NAMALWA (cell line): Measurements from ENCODE around the gene KCNK4.

Experiments
- DNase-seq: peaks from one replicate; pipeline ENCODE4 v3.0.0-alpha.2; 2015; ENCODE audit warnings: low spot score

The KCNK4 gene

GRCh38 chr11:64347193-64347867 is 56.2 kb downstream of the KCNK4 start:
- no peak for DNase-seq

- DNase-seq, result no peak
Observed at GRCh38 chr11:64348383-64349024, 57.4 kb downstream of the KCNK4 start.

- DNase-seq, result no peak
Observed at GRCh38 chr11:64349025-64349387, 57.9 kb downstream of the KCNK4 start.

- DNase-seq, result no peak
Observed at GRCh38 chr11:64349404-64349803, 58.3 kb downstream of the KCNK4 start.
